Panc1 (cell line): ENCODE results near the gene FRMD4A. TPM values are rescaled to one million over a fixed set of nuclear protein-coding genes. Genes with fewer than 3 reads are reported as not detected.
"Not testable (repeated sequence)": the region's sequence is repeated elsewhere in the genome, so short reads cannot be mapped to it uniquely, and the experiment has no call there.

Experiments
- ATAC-seq: fragments of 200-7000 bp; cut with Tn5 transposase; 2 replicates; pipeline ENCODE4 v1.9.1; 2020; ENCODE audit warnings: mild to moderate bottlenecking, moderate library complexity
- BruUV-seq: library from RNA; stranded (reverse); fragments of 400-500 nt; replicated peaks from 2 replicates; lab custom pipeline; 2021; lab: Mats Ljungman, UMichigan
- CTCF ChIA-PET: fragments of 300-600 bp; sonication (Branson Sonifier 250); formaldehyde crosslinking; loops from one replicate; lab custom pipeline; 2022; ENCODE audit warnings: antibody characterized with exemption; lab: Charles Lee
- POLR2A ChIA-PET: fragments of 300-600 bp; sonication (Branson Sonifier 250); formaldehyde crosslinking; loops from one replicate; lab custom pipeline; 2022; ENCODE audit warnings: antibody characterized with exemption; lab: Charles Lee
- DNase-seq: peaks from one replicate; pipeline ENCODE4 v3.0.0-alpha.2; 2010; ENCODE audit warnings: low read depth, low spot score
- H3K27ac ChIP-seq: 2 replicates; pipeline ENCODE4 v1.5.1; 2011; ENCODE audit warnings: mild to moderate bottlenecking, low read length, inconsistent platforms
- H3K27me3 ChIP-seq: fragments of 200-500 bp; sonication (Bioruptor generic); 2 replicates; pipeline ENCODE4 v1.6.0; 2014; ENCODE audit warnings: low read length, inconsistent platforms; ENCODE audit not compliant: control insufficient read depth, insufficient read depth
- H3K36me3 ChIP-seq: fragments of 200-500 bp; sonication (Bioruptor generic); 2 replicates; pipeline ENCODE4 v1.5.1; 2014; ENCODE audit warnings: inconsistent platforms, mild to moderate bottlenecking, low read length, moderate library complexity; ENCODE audit not compliant: control insufficient read depth, insufficient read depth
- H3K4me1 ChIP-seq: 2 replicates; pipeline ENCODE4 v1.5.1; 2011; ENCODE audit warnings: inconsistent platforms, mild to moderate bottlenecking, low read length, moderate library complexity; ENCODE audit not compliant: control insufficient read depth, insufficient read depth
- H3K4me3 ChIP-seq, 2 experiments: 2 replicates each; pipeline ENCODE4 v1.5.1; 2011 to 2012; ENCODE audit warnings: low read depth in 2 of 2, low read length in 2 of 2, mild to moderate bottlenecking in 2 of 2, inconsistent platforms in 1 of 2, moderate library complexity in 1 of 2
- H3K9me3 ChIP-seq: fragments of 200-500 bp; sonication (Bioruptor generic); 2 replicates; pipeline ENCODE4 v1.5.1; 2014; ENCODE audit warnings: low read depth, mild to moderate bottlenecking, inconsistent platforms, low read length, moderate library complexity; ENCODE audit not compliant: control insufficient read depth, insufficient read depth
- CTCF ChIP-seq: fragments of 450-650 bp; IDR thresholded peaks from 2 replicates; pipeline ENCODE4 v1.5.1; 2017; ENCODE audit warnings: mild to moderate bottlenecking
- POLR2AphosphoS5 ChIP-seq: IDR thresholded peaks from 2 replicates; pipeline ENCODE4 v1.6.1; 2012; ENCODE audit warnings: mild to moderate bottlenecking, low read depth, low read length, moderate library complexity
- REST ChIP-seq, 2 experiments: IDR thresholded peaks; 2 replicates each; pipeline ENCODE4 v1.6.1; 2011 to 2012; ENCODE audit warnings: low read depth in 2 of 2, control low read depth in 1 of 2, low read length in 1 of 2, mild to moderate bottlenecking in 1 of 2, moderate library complexity in 1 of 2; ENCODE audit not compliant: insufficient read depth in 1 of 2
- SIN3A ChIP-seq: IDR thresholded peaks from 2 replicates; pipeline ENCODE4 v1.6.1; 2012; ENCODE audit warnings: low read depth, mild to moderate bottlenecking, low read length, moderate library complexity, borderline replicate concordance; ENCODE audit not compliant: insufficient read depth
- TCF7L2 ChIP-seq: IDR thresholded peaks from 2 replicates; pipeline ENCODE4 v1.6.1; 2011; ENCODE audit warnings: mild to moderate bottlenecking, low read depth, low read length, inconsistent platforms
- in situ Hi-C: cut with HindIII; loops from 2 replicates; pipeline ENCODE4 v1.10.0; 2016; ENCODE audit warnings: low sequenced_read_pairs, low pct_unique_long_range_greater_than_20kb
- intact Hi-C: fragments of 100-400 bp; cut with micrococcal nuclease; formaldehyde crosslinking; loops from one replicate; pipeline ENCODE4 v1.10.0; 2022; ENCODE audit not compliant: unreplicated experiment
- total RNA-seq: library from RNA; stranded (reverse); gene quantifications from one replicate; pipeline ENCODE4 v1.2.1, GENCODE V29; 2021; ENCODE audit not compliant: unreplicated experiment

The FRMD4A gene
- total RNA-seq, 1 experiment from 2014 or later = 7.1 TPM

GRCh38 chr10:14240253-14241189 is 90.2 kb downstream of the FRMD4A start:
- CTCF ChIA-PET = no interaction called here
- POLR2A ChIA-PET = no interaction called here
- no peaks in the 10 kb centered on the region for H3K36me3 ChIP-seq
- H3K9me3 ChIP-seq = no peaks in the 10 kb centered on the region
- no peak overlapping the region for H3K27ac ChIP-seq
- ATAC-seq = no peak
- H3K27me3 ChIP-seq = no peaks in the 10 kb centered on the region; the same call in 1 of the 2 replicates
- H3K4me3 ChIP-seq = no peak overlapping the region
- TF ChIP-seq SIN3A (no peak), REST (IDR thresholded peaks at IDR 0.05; ENCODE audit: insufficient read depth in 1 of 2, low read depth in 2 of 2, low read length in 1 of 2) (no peak), TCF7L2 (no peak), CTCF (no peak), POLR2AphosphoS5 (no peak)
- in situ Hi-C loops = no loop called here
- intact Hi-C loops = no loop called here
- BruUV-seq = no TSS peak
- no peak for DNase-seq
- no peaks in the 10 kb centered on the region for H3K4me1 ChIP-seq

- H3K27me3 ChIP-seq, CTCF ChIA-PET, ATAC-seq, H3K27ac ChIP-seq, BruUV-seq, H3K36me3 ChIP-seq, intact Hi-C loops, H3K9me3 ChIP-seq, in situ Hi-C loops, H3K4me1 ChIP-seq, H3K4me3 ChIP-seq, DNase-seq: not testable (repeated sequence)
- POLR2A ChIA-PET = interaction anchor here (0.5 kb wide), 1 partner anchor 485 kb away, joined by 4 read pairs; no protein-coding TSS in a partner anchor
Measured at GRCh38 chr10:14238659-14239058, 92.1 kb downstream of the FRMD4A start.

DNA sequence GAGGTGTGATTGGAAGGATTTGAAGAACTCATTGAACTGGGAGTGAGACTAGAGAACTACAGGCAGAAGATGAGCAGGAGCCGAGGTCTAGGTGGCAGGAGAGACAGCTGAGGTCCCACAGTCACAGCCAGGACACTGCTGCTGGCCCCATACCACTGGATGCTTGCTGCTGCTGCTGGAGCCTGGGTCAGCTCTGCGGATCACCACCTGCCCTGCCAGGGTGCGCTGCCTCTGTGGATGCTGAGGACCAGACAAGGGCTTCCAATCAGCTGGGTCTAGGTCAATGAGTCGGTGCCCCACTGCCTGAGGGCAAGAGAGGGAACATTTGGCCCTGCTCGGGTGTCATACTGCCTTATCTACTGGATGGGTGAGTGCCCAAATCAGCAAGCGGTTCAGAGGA is 94.4 kb downstream of the FRMD4A start:
- ATAC-seq = no peak
- in situ Hi-C loops = no loop called here
- TF ChIP-seq CTCF (no peak), REST (IDR thresholded peaks at IDR 0.05; ENCODE audit: insufficient read depth in 1 of 2, low read depth in 2 of 2, low read length in 1 of 2) (no peak), TCF7L2 (no peak), POLR2AphosphoS5 (no peak), SIN3A (no peak)
- Histone ChIP-seq H3K9me3 (no peaks in the 10 kb centered on the region), H3K27ac (no peak overlapping the region), H3K4me3 (no peak overlapping the region), H3K4me1 (no peaks in the 10 kb centered on the region), H3K36me3 (no peaks in the 10 kb centered on the region), H3K27me3 (no peaks in the 10 kb centered on the region; the same call in 1 of the 2 replicates)
- no peak for DNase-seq
- CTCF ChIA-PET = interaction anchor here (0.7 kb wide), 1 partner anchor 171 kb away, joined by 8 read pairs; no protein-coding TSS in a partner anchor
- intact Hi-C loops = no loop called here
- POLR2A ChIA-PET = no interaction called here
- BruUV-seq = no TSS peak
